ES-I3 (cell line): ENCODE measurements around the gene NXPH4.

Source experiments
- H3K36me3 ChIP-seq: 2 replicates; pipeline ENCODE4 v1.6.1; 2013; ENCODE audit warnings: mild to moderate bottlenecking, low read length, control low read depth, moderate library complexity; ENCODE audit not compliant: insufficient read depth
- H3K4me1 ChIP-seq: 2 replicates; pipeline ENCODE4 v1.6.1; 2013; ENCODE audit warnings: mild to moderate bottlenecking, control low read depth, low read length; ENCODE audit not compliant: insufficient read depth
- H3K9ac ChIP-seq: 2 replicates; pipeline ENCODE4 v1.6.1; 2013; ENCODE audit warnings: low read depth, mild to moderate bottlenecking, low read length, moderate library complexity
- H3K9me3 ChIP-seq: 2 replicates; pipeline ENCODE4 v1.6.1; 2013; ENCODE audit warnings: mild to moderate bottlenecking, low read length, moderate library complexity; ENCODE audit not compliant: control insufficient read depth, insufficient read depth

Gene NXPH4

GRCh38 chr12:57203791-57204190 lies 12.8 kb upstream of the NXPH4 start:
- Histone ChIP-seq H3K9ac (no peak overlapping the region), H3K36me3 (peaks cover 11% of the 10 kb centered on the region), H3K4me1 (no peaks in the 10 kb centered on the region), H3K9me3 (no peaks in the 10 kb centered on the region)

GRCh38 chr12:57204454-57204853 lies 12.1 kb upstream of the NXPH4 start:
- peaks cover 11% of the 10 kb centered on the region for H3K36me3 ChIP-seq

GRCh38 chr12:57205186-57205585 lies 11.4 kb upstream of the NXPH4 start:
- Histone ChIP-seq H3K4me1 (no peaks in the 10 kb centered on the region), H3K9me3 (no peaks in the 10 kb centered on the region), H3K9ac (no peak overlapping the region), H3K36me3 (peaks cover 11% of the 10 kb centered on the region)

More at GRCh38 chr12:57204454-57204853, 12.1 kb upstream of the NXPH4 start:
- H3K9me3 ChIP-seq, result no peaks in the 10 kb centered on the region
- no peaks in the 10 kb centered on the region for H3K4me1 ChIP-seq
- H3K9ac ChIP-seq, result no peak overlapping the region

DNA sequence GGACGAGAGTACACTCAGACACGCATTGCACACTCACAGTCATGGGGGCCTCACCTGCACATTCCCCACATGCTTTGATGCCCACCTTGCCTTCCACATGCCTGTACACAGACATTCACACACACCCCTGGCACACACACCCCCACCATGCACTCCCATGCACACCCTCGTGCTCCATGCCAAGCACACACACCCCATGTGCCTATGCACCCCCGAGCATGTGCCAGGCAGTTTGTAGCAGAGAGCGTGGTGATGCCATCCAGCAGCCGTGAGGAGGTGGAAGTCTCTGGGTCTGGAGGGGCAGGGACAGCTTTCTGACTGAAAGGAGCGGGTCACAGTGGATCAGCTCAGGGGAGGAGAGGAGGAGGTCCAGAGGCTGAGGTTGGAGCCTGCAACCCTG lies 10.7 kb upstream of the NXPH4 start:
- Histone ChIP-seq H3K9me3 (no peaks in the 10 kb centered on the region), H3K4me1 (no peaks in the 10 kb centered on the region), H3K36me3 (peaks cover 10% of the 10 kb centered on the region), H3K9ac (no peak overlapping the region)

GRCh38 chr12:57207731-57208630 lies 8.6 kb upstream of the NXPH4 start:
- Histone ChIP-seq H3K9ac (no peak overlapping the region), H3K4me1 (no peaks in the 10 kb centered on the region), H3K9me3 (no peaks in the 10 kb centered on the region), H3K36me3 (peaks cover 6% of the 10 kb centered on the region)

GRCh38 chr12:57208631-57209282 lies 7.8 kb upstream of the NXPH4 start:
- H3K36me3 ChIP-seq, result peaks cover 6% of the 10 kb centered on the region
- H3K9ac ChIP-seq, result no peak overlapping the region
- H3K4me1 ChIP-seq, result peaks cover 5% of the 10 kb centered on the region
- no peaks in the 10 kb centered on the region for H3K9me3 ChIP-seq

- H3K4me1 ChIP-seq, result peaks cover 9% of the 10 kb centered on the region
- H3K9me3 ChIP-seq, result no peaks in the 10 kb centered on the region
- peaks cover 6% of the 10 kb centered on the region for H3K36me3 ChIP-seq
- H3K9ac ChIP-seq, result no peak overlapping the region
These were observed 6.7 kb upstream of the NXPH4 start for GRCh38 chr12:57209916-57210315.

GRCh38 chr12:57210461-57210860 lies 6.1 kb upstream of the NXPH4 start:
- Histone ChIP-seq H3K9ac (no peak overlapping the region), H3K9me3 (no peaks in the 10 kb centered on the region), H3K36me3 (peaks cover 6% of the 10 kb centered on the region), H3K4me1 (peaks cover 11% of the 10 kb centered on the region)

GRCh38 chr12:57210926-57211692 lies 5.5 kb upstream of the NXPH4 start:
- Histone ChIP-seq H3K9ac (no peak overlapping the region), H3K36me3 (peaks cover 6% of the 10 kb centered on the region), H3K9me3 (no peaks in the 10 kb centered on the region), H3K4me1 (peaks cover 18% of the 10 kb centered on the region)

DNA sequence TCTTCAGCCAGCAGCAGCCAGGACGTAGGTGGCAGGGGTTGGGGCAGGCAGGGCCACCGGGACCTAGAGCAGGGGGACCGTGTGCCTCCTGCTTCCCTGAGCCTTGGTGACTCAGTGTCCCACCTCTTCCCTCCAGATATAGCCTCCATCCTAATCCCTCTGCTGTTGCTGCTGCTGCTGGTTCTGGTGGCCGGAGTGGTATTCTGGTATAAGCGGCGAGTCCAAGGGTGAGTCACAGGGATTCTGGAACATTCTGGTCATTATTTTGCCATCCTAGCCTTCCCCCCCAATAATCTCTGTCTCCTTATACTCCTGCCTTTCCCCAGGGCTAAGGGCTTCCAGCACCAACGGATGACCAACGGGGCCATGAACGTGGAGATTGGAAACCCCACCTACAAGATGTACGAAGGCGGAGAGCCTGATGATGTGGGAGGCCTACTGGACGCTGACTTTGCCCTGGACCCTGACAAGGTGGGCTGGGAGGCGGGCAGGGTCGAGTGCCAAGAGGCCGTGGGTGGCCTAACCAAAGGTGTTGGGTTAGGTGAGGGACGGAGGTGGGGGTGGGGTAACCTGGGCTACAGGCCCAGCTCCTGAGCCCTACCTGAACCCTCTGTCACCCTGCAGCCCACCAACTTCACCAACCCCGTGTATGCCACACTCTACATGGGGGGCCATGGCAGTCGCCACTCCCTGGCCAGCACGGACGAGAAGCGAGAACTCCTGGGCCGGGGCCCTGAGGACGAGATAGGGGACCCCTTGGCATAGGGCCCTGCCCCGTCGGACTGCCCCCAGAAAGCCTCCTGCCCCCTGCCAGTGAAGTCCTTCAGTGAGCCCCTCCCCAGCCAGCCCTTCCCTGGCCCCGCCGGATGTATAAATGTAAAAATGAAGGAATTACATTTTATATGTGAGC lies 4.5 kb upstream of the NXPH4 start:
- Histone ChIP-seq H3K9ac (no peak overlapping the region), H3K9me3 (no peaks in the 10 kb centered on the region), H3K36me3 (peaks cover 6% of the 10 kb centered on the region), H3K4me1 (peaks cover 18% of the 10 kb centered on the region)

GRCh38 chr12:57212701-57213057 lies 3.9 kb upstream of the NXPH4 start:
- Histone ChIP-seq H3K4me1 (peaks cover 21% of the 10 kb centered on the region), H3K36me3 (peaks cover 6% of the 10 kb centered on the region), H3K9ac (no peak overlapping the region)

DNA sequence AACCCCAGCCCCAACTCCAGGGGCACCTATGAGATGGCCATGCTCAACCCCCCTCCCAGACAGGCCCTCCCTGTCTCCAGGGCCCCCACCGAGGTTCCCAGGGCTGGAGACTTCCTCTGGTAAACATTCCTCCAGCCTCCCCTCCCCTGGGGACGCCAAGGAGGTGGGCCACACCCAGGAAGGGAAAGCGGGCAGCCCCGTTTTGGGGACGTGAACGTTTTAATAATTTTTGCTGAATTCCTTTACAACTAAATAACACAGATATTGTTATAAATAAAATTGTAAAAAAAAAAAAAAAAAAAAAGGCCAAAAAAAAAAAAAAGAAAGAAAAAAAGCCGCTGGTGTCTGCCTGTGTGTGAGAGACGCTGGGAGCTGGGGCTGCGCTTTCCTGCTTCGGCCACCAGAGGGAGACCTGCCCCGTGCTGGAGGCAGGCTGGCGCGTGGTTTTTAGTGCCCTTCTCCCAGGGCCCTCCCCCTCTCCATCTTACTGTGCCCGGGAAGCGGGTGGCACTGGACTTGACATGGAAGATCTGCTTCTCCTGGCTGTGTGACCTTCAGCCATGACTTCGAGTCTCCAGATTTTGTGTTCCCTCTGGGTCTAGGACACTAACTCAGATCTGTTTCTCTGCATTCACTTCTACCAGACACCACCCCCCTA lies 3.4 kb upstream of the NXPH4 start:
- H3K36me3 ChIP-seq, result peaks cover 5% of the 10 kb centered on the region
- peaks cover 21% of the 10 kb centered on the region for H3K4me1 ChIP-seq
- no peak overlapping the region for H3K9ac ChIP-seq

More at GRCh38 chr12:57212701-57213057, 3.9 kb upstream of the NXPH4 start:
- no peaks in the 10 kb centered on the region for H3K9me3 ChIP-seq

DNA sequence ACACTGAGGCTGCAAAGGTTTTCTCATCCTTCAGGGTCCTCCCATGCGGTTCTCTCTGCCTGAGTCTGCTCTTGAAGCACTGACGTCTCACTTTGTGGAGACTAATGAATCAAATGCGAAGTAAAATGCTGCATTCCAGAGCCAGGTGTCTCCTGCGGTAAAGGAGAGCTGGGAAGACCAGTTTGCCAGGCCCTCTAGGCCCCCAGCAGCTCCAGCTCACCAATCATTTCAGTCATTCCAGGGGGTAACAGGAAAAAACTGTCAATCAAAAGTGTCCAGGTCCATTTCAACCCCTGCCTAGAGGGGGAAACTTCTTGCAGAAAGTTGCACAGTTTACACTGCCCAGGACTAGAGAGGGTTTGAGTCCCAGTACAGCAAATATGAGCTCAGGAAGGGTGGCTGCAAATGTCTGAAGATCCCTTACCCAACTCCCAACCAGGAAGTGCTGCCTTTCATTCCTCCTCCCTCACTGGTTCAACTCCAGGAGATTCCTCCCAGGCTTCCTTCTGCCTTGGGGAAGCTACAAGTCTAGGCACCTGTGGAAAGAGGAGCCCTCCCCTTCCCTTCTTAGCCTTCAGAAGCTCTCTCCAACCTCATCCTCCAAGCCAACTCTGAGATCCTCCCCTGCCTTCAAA lies 2.7 kb upstream of the NXPH4 start:
- Histone ChIP-seq H3K4me1 (peaks cover 21% of the 10 kb centered on the region), H3K9me3 (no peaks in the 10 kb centered on the region), H3K9ac (no peak overlapping the region)

More for the DNA sequence above, 3.4 kb upstream of the NXPH4 start:
- no peaks in the 10 kb centered on the region for H3K9me3 ChIP-seq

More for the DNA sequence above, 2.7 kb upstream of the NXPH4 start:
- peaks cover 2% of the 10 kb centered on the region; the same call in 1 of the 2 replicates for H3K36me3 ChIP-seq
